NCI-H1092 treated with DMSO at 0.1 percent for 48 hours (cell line): ENCODE measurements around the gene MED26.

ENCODE experiments used
- DNase-seq: peaks from one replicate; lab custom pipeline; 2025; lab: John Stamatoyannopoulos, UW

Gene MED26

DNA sequence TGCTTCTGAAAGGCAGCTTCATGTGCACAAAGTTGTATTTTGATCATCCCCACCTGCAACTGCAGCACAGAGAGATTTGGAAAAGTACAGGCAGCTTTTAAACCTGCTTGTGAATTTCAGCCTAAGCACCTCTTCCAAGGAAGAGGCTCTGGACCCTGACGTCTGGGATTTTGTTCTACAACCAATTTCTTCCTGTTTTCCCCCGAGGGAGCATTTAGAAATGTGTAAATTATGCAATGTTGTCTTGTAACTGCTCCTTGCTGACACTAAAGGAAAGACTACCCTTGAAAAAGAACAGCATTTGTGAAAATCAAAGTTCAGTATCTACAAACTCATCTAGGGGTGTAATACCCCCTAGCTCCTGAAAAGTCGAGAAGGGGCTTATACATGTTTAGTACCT is 15.4 kb downstream of the MED26 start:
- no peak for DNase-seq

GRCh38 chr19:16611121-16611520 is 16.9 kb downstream of the MED26 start:
- no peak for DNase-seq

DNA sequence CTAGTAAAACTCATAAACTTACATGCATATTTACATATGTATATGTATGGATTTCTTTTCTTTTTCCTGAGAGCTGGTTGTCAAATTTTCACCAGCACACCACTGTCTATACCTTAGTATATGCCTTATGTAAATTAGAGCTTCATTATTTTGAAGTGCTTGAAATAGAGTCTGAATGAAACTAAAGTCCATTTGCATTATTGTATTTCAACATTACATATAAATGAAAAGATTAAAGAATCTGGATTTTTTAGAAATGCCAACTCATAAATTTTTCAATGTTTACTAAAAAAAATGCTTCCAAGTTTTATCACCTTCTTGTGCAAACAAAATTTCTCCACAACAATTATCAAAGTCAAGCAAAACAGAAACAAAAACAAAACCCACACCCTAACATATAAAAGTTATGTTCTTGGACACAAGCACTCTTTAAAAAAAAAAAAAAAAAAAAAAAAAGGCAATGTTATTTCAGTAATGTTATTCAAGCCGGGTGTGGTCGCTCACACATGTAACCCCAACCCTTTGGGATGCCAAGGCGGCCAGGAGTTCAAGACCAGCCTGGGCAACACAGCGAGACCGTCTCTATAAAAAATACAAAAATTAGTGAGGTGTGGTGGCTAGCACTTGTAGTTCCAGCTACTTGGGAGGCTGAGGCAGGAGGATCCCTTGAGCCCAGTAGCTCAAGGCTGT is 18.3 kb downstream of the MED26 start:
- no peak for DNase-seq

DNA sequence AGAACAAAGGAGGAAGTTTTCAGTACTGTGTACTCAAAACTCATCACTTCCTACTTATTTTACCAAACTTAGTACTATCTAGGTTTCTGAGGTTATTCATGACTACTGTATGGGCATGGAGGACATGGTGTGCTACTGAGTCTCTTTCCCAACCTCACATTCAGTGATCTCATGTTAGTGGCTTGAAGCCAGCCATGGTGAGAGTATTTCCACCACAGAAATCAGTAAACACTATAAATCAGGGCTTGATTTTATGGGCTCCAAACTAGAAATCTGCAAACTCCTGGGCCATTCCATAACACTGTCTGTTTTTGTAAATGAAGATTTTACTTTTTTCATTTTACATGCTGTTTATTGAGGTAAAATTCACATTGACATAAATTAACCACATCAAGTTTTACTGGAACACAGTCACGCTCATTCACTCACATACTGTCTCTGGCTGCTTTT is 19.7 kb downstream of the MED26 start:
- no peak for DNase-seq

GRCh38 chr19:16607819-16608218 is 20.2 kb downstream of the MED26 start:
- no peak for DNase-seq

DNA sequence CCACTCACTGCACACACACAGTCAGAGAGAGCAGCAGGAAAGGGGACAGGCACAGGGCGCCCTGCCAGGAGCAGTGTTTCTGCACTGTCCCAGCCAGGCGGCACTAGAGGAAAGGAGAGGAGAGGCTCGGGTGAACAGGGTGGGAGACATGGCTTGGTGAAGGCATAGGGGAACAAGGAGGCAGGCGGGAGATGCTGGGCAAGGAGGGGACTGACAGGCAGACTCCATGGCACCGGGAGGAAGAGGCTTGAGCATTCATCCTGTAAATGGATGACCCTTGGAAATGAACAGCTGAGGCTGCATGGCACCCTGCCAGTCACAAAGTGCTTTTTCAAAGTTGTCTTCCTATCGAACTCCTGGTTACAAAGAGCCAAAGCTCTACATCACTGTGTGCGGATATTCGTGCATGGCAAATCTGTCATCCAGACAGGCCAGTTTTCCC is 22.4 kb downstream of the MED26 start:
- DNase-seq = peak; percentile 3

DNA sequence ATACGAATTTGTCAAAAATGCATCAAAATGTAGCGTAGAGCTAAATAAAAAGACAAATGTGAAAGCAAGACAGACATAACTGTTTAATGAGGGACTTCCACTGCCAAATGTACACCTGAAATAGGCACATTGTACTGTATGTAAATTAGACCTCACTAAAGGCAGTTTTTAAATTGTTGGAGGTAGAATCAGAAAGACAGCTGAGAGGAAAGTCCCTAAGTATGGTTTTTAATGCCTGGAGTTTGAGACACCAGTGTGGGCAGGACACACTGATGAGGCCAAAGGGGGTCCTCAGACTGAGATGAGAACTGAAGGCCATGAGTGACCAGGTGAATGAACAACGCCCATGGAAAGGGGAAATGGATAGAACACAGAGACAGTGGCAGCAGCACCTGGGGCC is 22.9 kb downstream of the MED26 start:
- DNase-seq = no peak

DNA sequence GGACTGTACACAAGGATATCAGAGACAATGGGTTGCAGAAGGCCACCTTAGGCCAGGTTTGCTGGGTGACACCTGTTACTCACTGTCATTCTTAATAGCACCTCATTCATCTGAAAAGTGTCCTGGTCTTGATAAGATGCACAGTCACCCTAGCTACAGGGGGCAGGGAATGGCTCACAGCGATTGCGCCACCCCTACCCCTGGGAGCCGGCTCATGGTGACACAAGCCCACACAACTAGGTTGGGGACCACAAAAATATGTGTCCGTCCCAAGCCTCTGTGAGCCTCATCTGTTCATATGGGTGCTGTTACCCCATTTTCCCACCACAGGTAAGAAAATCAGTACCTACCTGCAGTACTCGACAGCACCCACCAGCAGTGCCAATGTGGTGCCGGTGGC is 23.4 kb downstream of the MED26 start:
- no peak for DNase-seq

GRCh38 chr19:16603090-16603489 is 24.9 kb downstream of the MED26 start:
- DNase-seq = no peak

DNA sequence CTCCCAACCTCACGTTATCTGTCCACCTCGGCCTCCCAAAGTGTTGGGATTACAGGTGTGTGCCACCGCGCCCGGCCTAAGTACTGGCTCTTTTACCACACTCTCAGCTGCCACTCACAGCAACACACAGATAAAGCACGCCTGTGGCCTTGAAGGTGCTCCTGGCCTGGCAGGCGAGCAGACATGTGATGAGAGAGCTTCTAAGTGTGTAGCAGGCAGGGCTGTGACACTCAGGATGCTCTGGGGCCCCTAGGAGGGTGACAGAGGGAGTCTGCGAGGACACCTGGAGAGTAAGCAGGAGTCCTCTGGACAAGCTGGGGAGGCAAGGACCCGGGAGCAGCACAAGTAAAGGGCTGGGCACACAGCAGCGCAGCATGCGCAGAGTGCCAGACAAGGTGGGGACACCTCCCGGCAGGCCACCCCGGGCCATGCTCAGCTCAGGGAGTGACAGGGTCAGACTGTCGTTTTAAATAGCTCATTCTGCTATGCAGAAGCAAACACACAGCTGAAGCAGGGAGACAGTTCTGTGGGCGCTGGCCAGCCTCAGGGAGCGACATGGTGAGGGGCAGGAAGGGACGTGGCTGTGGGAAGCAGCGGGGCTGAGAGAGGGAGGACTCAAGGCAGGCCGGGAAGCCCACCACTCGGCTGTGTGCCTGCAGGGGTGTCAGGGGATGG is 26.5 kb downstream of the MED26 start:
- no peak for DNase-seq

DNA sequence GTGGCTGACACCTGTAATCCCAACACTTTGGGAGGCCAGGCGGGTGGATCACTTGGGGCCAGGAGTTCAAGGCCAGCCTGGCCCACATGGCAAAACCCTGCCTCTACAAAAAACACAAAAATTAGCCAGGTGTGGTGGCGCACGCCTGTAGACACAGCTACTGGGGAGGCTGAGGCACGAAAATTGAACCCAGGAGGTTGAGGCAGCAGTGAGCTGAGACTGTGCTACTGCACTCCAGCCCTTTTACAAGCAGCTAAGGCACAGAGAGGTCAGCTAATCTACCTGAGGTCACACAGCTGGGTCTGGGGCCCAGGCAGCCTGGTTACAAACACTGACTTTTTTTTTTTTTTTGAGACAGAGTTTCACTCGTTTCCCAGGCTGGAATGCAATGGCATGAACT is 27.2 kb downstream of the MED26 start:
- DNase-seq = no peak

DNA sequence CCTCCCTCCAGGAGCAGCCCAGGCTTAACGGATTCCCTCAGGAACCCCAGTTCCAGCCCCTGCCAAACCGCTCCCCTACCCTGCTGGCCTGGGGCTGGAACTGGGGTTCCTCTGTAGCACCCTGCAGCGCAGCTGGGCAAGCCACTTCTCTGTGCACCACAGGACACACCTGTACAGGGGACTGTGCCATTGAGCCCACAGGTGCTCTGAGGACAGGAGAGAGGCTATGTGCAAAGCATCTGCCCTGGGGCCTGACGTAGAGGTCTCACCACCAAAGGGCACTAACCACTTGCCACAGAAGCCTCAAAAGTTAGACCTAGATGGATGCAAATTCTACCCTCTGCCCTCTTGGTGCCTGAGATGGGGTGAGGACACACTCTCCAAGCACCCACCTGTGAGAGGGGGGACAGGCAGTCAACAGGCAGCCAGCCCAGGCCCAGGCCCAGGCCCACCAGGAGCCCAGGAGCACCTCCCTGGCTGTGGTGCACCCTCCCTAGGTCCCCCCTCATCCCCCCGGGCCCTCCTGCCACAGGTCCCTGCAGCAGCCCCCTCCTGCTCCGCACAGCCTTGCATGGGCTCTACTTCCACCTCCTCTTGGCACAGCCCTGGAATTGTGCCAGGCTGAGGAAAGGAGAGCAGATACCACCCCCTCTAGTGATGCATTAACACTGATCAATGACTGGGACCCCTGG is 28.2 kb downstream of the MED26 start:
- DNase-seq = no peak

DNA sequence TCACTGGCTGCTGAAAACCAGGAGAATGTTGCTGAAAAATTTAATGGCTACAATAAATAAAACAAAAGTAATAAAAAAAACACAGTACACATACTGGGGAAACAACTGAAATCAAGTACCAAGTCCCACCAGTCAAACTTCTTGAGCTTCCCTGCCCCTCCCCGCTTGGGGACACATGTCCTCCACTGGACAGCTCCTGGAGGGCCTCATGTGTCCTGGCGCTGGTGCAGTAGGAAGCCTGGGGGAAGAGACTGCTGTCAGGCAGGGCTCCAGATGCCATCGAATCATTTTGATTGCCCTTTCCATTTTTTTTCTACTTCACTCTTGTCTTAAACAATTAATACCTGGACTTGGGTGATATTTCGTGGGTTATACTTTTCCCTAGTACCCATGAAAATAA is 29.2 kb downstream of the MED26 start:
- DNase-seq = no peak

DNA sequence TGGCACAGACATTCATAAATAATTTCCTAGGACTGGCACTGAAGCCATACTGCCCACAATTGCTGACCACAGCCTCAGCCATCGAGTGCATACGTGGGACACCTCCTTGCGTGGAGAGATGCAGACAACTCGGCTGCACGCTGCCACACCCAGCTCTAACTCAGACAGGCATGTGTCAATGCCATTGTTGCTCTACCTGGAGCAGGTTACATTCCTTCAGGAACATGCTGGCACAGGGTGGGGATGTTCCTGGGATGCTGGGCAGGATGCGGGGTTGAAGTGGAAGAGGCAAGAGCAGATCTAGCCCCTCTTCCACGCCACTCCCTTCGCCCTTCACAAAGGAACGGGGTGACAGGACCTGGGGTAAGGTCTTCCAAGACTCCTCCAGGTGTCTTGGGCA is 31.6 kb downstream of the MED26 start:
- no peak for DNase-seq

DNA sequence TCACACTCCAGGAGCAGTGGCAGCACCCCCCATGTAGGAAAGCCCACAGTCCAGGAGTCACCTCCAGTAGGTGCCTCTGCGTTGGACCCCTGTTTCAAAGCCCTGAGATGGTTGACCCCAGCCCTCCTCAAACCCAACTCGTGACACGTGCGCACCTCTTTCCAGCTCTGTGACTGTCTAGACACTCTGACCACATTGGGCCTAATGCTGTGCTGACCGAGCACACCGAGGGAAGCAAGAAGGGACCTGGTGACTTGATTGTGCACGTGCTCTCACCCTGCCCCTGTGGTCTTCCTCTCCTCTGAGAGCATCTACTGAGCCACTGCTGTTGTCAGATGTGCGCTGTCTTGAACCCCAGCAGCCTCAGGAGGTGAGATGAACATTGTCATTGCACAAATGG is 32.9 kb downstream of the MED26 start:
- no peak for DNase-seq

- no peak for DNase-seq
Measured at GRCh38 chr19:16594681-16595091, 33.3 kb downstream of the MED26 start.

DNA sequence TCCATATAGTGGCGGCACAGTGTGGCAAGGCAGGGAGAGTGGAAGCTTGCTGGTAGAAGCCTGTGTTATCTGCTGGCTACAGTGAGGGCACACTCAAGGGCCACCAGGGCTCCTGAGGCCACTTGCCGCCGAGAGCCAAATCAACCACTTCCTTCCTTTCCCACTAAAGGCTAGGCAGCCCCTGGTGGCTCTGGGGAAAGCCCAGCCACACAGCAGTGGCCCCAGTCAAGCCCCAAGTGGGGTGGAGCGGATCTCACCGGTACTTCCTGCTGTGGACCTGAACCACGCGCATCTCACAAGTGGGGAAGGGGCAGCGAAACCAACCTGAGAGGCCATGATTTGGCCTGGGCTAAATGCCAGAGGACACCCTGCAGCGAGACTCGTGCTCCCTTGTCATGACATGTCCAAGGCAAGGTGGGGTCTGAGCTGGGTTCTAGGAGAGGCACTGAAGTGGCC is 33.8 kb downstream of the MED26 start:
- DNase-seq = no peak

DNA sequence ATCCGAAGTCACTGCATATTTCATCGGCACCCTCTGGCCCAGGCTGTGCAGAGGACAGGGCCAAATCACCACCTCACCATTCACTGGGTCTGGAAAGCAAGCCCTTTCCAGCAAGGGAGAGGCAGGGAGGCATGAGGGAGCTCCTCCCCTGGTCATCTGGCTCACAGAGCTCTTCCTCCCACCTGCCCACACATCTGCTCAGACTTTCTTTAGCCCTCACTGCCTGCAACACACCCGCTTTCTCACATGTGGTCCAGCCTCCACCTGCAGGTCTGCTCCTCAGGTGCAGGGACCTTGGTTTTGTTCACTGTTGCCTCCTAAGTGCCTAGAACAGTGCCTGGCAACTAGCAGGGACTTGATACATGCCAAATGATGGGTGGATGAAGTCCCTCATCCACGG is 34.8 kb downstream of the MED26 start:
- DNase-seq = no peak

DNA sequence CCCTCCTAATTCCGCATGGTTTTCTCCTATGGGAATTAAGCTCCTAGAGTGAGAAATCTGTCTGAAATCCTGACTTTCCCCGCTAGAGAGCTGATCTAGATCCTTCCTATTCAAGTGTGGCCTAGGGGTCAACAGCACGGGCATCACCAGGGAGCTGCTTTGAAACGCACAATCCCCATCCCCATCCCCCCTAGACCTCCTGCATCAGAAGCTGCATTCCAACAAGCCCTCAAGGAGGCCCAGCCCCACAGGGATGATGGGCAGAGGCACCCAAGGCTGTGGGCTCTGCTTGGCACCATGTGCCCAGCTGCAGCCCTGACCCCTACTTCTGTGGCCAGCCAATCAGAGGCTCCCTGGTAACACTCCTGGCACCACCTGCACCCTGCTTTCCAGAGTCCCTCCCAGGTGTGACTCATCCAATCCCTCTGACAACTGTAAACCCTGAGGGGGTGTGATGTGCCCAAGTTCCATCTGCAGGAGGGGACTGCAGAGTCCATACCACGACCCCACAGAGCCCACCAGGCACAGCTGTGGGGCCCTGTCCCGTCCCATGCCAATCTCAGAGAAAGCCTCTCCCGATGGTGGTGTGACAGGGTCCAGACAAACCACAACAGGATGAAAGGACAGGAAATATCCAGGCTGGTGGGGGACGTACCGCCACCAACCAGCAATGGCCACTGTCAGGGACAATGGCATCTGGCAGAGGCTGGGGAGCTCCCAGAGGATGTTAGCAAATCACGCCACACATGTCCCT is 36.0 kb downstream of the MED26 start:
- no peak for DNase-seq

GRCh38 chr19:16590876-16591802 is 36.9 kb downstream of the MED26 start:
- no peak for DNase-seq

- DNase-seq = peak; percentile 46
Measured at GRCh38 chr19:16589917-16590316, 38.1 kb downstream of the MED26 start.
